Lower leg skin (tissue), 4 donors: ENCODE data around the gene LRBA. TPM values are rescaled to one million over a fixed set of nuclear protein-coding genes. Genes with fewer than 3 reads are reported as not detected.

Experiments used
- DNase-seq, 2 donors: peaks; one replicate each; pipeline ENCODE4 v3.0.0-alpha.2; 2019; ENCODE audit warnings: low spot score in 2 of 2
- H3K4me3 ChIP-seq: fragments of 200-600 bp; sonication (generic); 2 replicates; pipeline ENCODE4 v1.5.1; 2017; ENCODE audit warnings: mild to moderate bottlenecking, low read depth; ENCODE audit not compliant: poor library complexity, severe bottlenecking
- POLR2A ChIP-seq, 2 donors: fragments of 450-650 bp; IDR thresholded peaks; one replicate each; pipeline ENCODE4 v1.6.1; 2016 to 2017; ENCODE audit warnings: antibody characterized with exemption in 2 of 2, mild to moderate bottlenecking in 1 of 2, moderate library complexity in 1 of 2
- WGBS, 2 donors: methylation state at CpG; one replicate each; pipeline ENCODE4 v1.1.5; 2018; 5-methylcytosine and 5-hydroxymethylcytosine counted together
- intact Hi-C: fragments of 100-400 bp; cut with DNase I; formaldehyde crosslinking; loops from one replicate; pipeline ENCODE4 v1.15.0; 2023; ENCODE audit warnings: low total_unique reads
- total RNA-seq, 4 donors: library from RNA; depleted of rRNA; stranded (reverse); fragments of >200 nt; gene quantifications; one replicate each; pipeline ENCODE4 v1.1.0, GENCODE V29; 2016
- TF ChIP-seq, protein P1 (sequence below), 3 donors: fragments of 450-650 bp; IDR thresholded peaks; one replicate each; pipeline ENCODE4 v1.5.1; 2016; ENCODE audit warnings: antibody characterized with exemption in 3 of 3, mild to moderate bottlenecking in 3 of 3, moderate library complexity in 2 of 3

LRBA gene
- total RNA-seq, 4 donors from 2014 or later = 71.9 to 86.8 (median 75.0) TPM

GRCh38 chr4:150943126-150943525 lies 72.0 kb downstream of the LRBA start:
- TF ChIP-seq, protein P1, sequence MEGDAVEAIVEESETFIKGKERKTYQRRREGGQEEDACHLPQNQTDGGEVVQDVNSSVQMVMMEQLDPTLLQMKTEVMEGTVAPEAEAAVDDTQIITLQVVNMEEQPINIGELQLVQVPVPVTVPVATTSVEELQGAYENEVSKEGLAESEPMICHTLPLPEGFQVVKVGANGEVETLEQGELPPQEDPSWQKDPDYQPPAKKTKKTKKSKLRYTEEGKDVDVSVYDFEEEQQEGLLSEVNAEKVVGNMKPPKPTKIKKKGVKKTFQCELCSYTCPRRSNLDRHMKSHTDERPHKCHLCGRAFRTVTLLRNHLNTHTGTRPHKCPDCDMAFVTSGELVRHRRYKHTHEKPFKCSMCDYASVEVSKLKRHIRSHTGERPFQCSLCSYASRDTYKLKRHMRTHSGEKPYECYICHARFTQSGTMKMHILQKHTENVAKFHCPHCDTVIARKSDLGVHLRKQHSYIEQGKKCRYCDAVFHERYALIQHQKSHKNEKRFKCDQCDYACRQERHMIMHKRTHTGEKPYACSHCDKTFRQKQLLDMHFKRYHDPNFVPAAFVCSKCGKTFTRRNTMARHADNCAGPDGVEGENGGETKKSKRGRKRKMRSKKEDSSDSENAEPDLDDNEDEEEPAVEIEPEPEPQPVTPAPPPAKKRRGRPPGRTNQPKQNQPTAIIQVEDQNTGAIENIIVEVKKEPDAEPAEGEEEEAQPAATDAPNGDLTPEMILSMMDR (IDR thresholded peaks at IDR 0.05) = no peak
- TF ChIP-seq POLR2A (IDR thresholded peaks at IDR 0.05) = no peak
- H3K4me3 ChIP-seq = no peak overlapping the region
- DNase-seq = no peak
- intact Hi-C loops = no loop called here

GRCh38 chr4:150942539-150942938 lies 72.5 kb downstream of the LRBA start:
- DNase-seq = no peak
- TF ChIP-seq, protein P1 (IDR thresholded peaks at IDR 0.05) = no peak
- TF ChIP-seq POLR2A (IDR thresholded peaks at IDR 0.05) = no peak
- intact Hi-C loops = no loop called here
- H3K4me3 ChIP-seq = no peak overlapping the region

DNA sequence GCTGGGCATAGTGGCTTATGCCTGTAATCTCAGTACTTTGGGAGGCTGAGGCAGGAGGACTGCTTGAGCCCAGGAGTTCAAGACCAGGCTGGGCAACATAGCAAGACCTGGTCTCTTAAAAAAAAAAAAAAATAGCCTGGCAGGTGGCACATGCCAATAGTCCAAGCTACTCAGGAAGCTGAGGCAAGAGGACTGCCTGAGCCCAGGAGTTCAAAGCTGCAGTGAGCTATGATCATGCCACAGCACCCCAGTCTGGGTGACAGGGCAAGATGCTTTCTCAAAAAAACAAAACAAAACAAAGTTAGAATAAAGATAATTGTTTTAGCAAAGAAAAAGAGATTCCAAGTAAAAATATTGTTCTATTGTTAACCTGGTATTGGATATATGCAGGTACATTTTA lies 75.0 kb downstream of the LRBA start:
- no peak overlapping the region for H3K4me3 ChIP-seq
- no peak for DNase-seq
- intact Hi-C loops = no loop called here
- TF ChIP-seq, protein P1 (IDR thresholded peaks at IDR 0.05) = no peak
- no peak for TF ChIP-seq POLR2A (IDR thresholded peaks at IDR 0.05)

DNA sequence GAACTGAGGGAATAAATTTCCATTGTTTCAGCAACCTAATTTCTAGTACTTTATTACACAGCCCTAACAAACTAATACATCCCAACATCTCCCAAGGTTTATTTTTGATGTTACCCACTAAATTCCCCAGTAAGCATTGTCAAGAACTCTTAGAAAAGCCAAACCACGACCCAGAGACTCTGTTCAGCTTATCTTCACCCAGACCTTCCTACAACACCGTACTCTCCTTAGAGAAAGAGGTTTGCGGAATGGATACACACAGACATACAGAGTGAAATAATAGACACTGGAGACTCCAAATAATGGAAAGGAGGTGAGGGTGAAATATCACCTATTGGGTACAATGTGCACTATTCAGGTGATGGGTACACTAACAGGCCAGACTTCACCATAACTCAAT lies 75.6 kb downstream of the LRBA start:
- no peak for DNase-seq
- intact Hi-C loops = no loop called here
- 94 to 96% methylated on average over 3 of the region's 3 CpGs for WGBS, 2 donors
- no peak overlapping the region for H3K4me3 ChIP-seq
- no peak for TF ChIP-seq POLR2A (IDR thresholded peaks at IDR 0.05)
- TF ChIP-seq, protein P1 (IDR thresholded peaks at IDR 0.05) = no peak

GRCh38 chr4:150938873-150939499 lies 76.1 kb downstream of the LRBA start:
- 68 to 74% methylated on average over 1 of the region's 1 CpG for WGBS, 2 donors
- no peak for DNase-seq

GRCh38 chr4:150938417-150938816 lies 76.7 kb downstream of the LRBA start:
- no peak for DNase-seq
- intact Hi-C loops = no loop called here
- TF ChIP-seq, protein P1 (IDR thresholded peaks at IDR 0.05) = no peak
- TF ChIP-seq POLR2A (IDR thresholded peaks at IDR 0.05) = no peak
- H3K4me3 ChIP-seq = no peak overlapping the region
- WGBS, 2 donors = 83 to 86% methylated on average over 4 of the region's 4 CpGs

More at GRCh38 chr4:150938873-150939499, 76.1 kb downstream of the LRBA start:
- H3K4me3 ChIP-seq = no peak overlapping the region
- intact Hi-C loops = no loop called here
- TF ChIP-seq, protein P1 (IDR thresholded peaks at IDR 0.05) = no peak
